ENCODE results near the gene NXPH1.

NXPH1 gene

DNA sequence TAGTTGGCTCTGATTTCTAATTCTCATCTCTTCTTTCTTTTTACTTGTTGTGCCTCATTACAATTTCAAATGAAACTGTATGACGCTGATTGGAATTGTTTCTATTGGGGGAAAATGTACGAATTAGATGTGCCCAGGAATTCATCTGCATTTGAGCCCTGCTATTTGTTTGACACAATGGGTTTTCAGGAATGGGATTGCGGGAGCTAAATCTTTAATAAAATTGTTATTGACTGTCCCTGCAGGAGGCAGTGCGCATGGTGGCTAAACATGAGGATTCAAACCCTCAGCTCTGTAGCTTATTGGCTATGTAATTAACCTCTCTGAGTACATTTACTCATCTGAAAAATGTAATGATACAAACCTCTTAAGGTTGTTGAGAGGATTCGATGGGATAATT lies 181.6 kb downstream of the NXPH1 start:
- Histone ChIP-seq H3K9ac (ENCODE audit: low read depth, low read length) (no peak overlapping the region), H3K4me3 (ENCODE audit: low read depth, low read length) (no peak overlapping the region), H3K4me1 (ENCODE audit: control insufficient read depth, insufficient read depth, low read length) (peaks cover 16% of the 10 kb centered on the region), H3K27me3 (ENCODE audit: control insufficient read depth, insufficient read depth, low read length) (no peaks in the 10 kb centered on the region), H3K36me3 (ENCODE audit: control insufficient read depth, insufficient read depth, low read length) (no peaks in the 10 kb centered on the region), H3K9me3 (ENCODE audit: control insufficient read depth, insufficient read depth, low read length) (no peaks in the 10 kb centered on the region)

GRCh38 chr7:8618441-8619070 lies 185.1 kb downstream of the NXPH1 start:
- Histone ChIP-seq H3K4me1 (ENCODE audit: control insufficient read depth, insufficient read depth, low read length) (peaks cover 16% of the 10 kb centered on the region), H3K36me3 (ENCODE audit: control insufficient read depth, insufficient read depth, low read length) (no peaks in the 10 kb centered on the region), H3K9me3 (ENCODE audit: control insufficient read depth, insufficient read depth, low read length) (no peaks in the 10 kb centered on the region), H3K9ac (ENCODE audit: low read depth, low read length) (no peak overlapping the region), H3K27me3 (ENCODE audit: control insufficient read depth, insufficient read depth, low read length) (no peaks in the 10 kb centered on the region), H3K4me3 (ENCODE audit: low read depth, low read length) (no peak overlapping the region)

GRCh38 chr7:8620169-8620568 lies 186.8 kb downstream of the NXPH1 start:
- H3K9ac ChIP-seq (ENCODE audit: low read depth, low read length), result no peak overlapping the region
- peaks cover 12% of the 10 kb centered on the region for H3K4me1 ChIP-seq (ENCODE audit: control insufficient read depth, insufficient read depth, low read length)
- no peak overlapping the region for H3K4me3 ChIP-seq (ENCODE audit: low read depth, low read length)
- no peaks in the 10 kb centered on the region for H3K36me3 ChIP-seq (ENCODE audit: control insufficient read depth, insufficient read depth, low read length)
- H3K9me3 ChIP-seq (ENCODE audit: control insufficient read depth, insufficient read depth, low read length), result no peaks in the 10 kb centered on the region
- H3K27me3 ChIP-seq (ENCODE audit: control insufficient read depth, insufficient read depth, low read length), result no peaks in the 10 kb centered on the region

DNA sequence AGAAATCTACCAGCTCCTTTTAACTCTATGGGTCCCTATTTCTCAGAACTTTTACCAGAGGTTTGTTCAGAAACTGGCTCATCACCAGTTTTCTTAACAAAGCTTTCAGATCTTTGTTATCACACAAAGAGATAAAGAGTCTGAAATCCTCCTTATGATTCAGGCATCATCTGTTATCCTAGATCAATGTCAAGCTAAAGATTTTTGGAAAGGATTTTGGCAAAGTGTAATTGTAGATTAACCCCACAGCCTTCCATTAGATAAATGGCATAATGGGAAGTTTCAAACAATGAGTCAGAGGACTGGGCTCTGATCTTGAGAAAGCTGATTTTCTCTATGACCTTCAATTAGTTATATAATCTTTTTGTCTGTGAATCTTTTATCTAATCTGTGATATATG lies 192.2 kb downstream of the NXPH1 start:
- H3K4me3 ChIP-seq (ENCODE audit: low read depth, low read length), result no peak overlapping the region
- no peak overlapping the region for H3K9ac ChIP-seq (ENCODE audit: low read depth, low read length)
- no peaks in the 10 kb centered on the region for H3K36me3 ChIP-seq (ENCODE audit: control insufficient read depth, insufficient read depth, low read length)
- no peaks in the 10 kb centered on the region for H3K9me3 ChIP-seq (ENCODE audit: control insufficient read depth, insufficient read depth, low read length)
- no peaks in the 10 kb centered on the region for H3K4me1 ChIP-seq (ENCODE audit: control insufficient read depth, insufficient read depth, low read length)
- no peaks in the 10 kb centered on the region for H3K27me3 ChIP-seq (ENCODE audit: control insufficient read depth, insufficient read depth, low read length)

- Histone ChIP-seq H3K9ac (ENCODE audit: low read depth, low read length) (no peak overlapping the region), H3K9me3 (ENCODE audit: control insufficient read depth, insufficient read depth, low read length) (no peaks in the 10 kb centered on the region), H3K27me3 (ENCODE audit: control insufficient read depth, insufficient read depth, low read length) (no peaks in the 10 kb centered on the region), H3K4me3 (ENCODE audit: low read depth, low read length) (no peak overlapping the region), H3K36me3 (ENCODE audit: control insufficient read depth, insufficient read depth, low read length) (no peaks in the 10 kb centered on the region), H3K4me1 (ENCODE audit: control insufficient read depth, insufficient read depth, low read length) (no peaks in the 10 kb centered on the region)
These were observed 193.9 kb downstream of the NXPH1 start for GRCh38 chr7:8627325-8627724.

GRCh38 chr7:8628656-8629055 lies 195.2 kb downstream of the NXPH1 start:
- Histone ChIP-seq H3K9me3 (ENCODE audit: control insufficient read depth, insufficient read depth, low read length) (no peaks in the 10 kb centered on the region), H3K4me3 (ENCODE audit: low read depth, low read length) (no peak overlapping the region), H3K9ac (ENCODE audit: low read depth, low read length) (no peak overlapping the region), H3K36me3 (ENCODE audit: control insufficient read depth, insufficient read depth, low read length) (no peaks in the 10 kb centered on the region), H3K4me1 (ENCODE audit: control insufficient read depth, insufficient read depth, low read length) (no peaks in the 10 kb centered on the region), H3K27me3 (ENCODE audit: control insufficient read depth, insufficient read depth, low read length) (no peaks in the 10 kb centered on the region)

DNA sequence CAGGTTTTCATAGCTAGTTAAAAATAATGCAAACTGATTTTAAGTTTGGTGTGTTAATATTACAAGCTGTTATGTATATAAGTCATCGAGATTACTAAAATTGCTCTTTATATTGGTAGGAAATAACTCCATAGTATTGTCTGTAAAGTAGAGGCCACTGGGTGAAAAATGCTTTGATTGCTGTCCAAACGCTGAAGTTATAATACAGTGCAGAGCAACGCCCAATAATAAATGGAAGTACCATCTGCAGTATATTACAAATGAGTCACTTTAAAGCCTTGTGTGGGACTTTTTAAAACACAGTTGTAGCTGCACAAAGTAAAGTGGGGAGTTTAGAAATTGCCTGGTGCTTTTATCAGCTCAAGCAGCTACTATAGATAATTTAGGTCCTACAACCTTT lies 196.1 kb downstream of the NXPH1 start:
- no peaks in the 10 kb centered on the region for H3K36me3 ChIP-seq (ENCODE audit: control insufficient read depth, insufficient read depth, low read length)
- no peak overlapping the region for H3K4me3 ChIP-seq (ENCODE audit: low read depth, low read length)
- H3K9ac ChIP-seq (ENCODE audit: low read depth, low read length), result no peak overlapping the region
- H3K4me1 ChIP-seq (ENCODE audit: control insufficient read depth, insufficient read depth, low read length), result no peaks in the 10 kb centered on the region
- no peaks in the 10 kb centered on the region for H3K27me3 ChIP-seq (ENCODE audit: control insufficient read depth, insufficient read depth, low read length)
- no peaks in the 10 kb centered on the region for H3K9me3 ChIP-seq (ENCODE audit: control insufficient read depth, insufficient read depth, low read length)

DNA sequence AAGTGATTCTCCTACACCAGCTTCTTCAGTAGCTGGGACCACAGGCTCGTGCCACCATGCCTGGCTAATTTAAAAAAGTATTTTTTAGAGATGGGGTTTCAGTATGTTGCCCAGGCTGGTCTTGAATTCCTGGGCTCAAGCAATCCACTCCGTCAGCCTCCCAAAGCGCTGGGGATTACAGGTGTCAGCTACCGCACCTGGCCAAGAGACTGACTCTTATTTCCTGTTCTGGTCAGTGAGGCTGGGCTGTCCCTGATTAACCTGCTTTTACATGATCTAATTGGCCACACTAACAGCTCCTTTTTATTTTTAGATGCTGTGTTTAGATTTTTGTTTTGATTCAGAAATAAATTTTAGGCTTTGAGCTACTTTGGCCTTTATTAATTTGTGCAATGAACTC lies 203.9 kb downstream of the NXPH1 start:
- Histone ChIP-seq H3K9ac (ENCODE audit: low read depth, low read length) (no peak overlapping the region), H3K9me3 (ENCODE audit: control insufficient read depth, insufficient read depth, low read length) (no peaks in the 10 kb centered on the region), H3K4me1 (ENCODE audit: control insufficient read depth, insufficient read depth, low read length) (peaks cover 4% of the 10 kb centered on the region), H3K36me3 (ENCODE audit: control insufficient read depth, insufficient read depth, low read length) (no peaks in the 10 kb centered on the region), H3K27me3 (ENCODE audit: control insufficient read depth, insufficient read depth, low read length) (no peaks in the 10 kb centered on the region), H3K4me3 (ENCODE audit: low read depth, low read length) (no peak overlapping the region)

DNA sequence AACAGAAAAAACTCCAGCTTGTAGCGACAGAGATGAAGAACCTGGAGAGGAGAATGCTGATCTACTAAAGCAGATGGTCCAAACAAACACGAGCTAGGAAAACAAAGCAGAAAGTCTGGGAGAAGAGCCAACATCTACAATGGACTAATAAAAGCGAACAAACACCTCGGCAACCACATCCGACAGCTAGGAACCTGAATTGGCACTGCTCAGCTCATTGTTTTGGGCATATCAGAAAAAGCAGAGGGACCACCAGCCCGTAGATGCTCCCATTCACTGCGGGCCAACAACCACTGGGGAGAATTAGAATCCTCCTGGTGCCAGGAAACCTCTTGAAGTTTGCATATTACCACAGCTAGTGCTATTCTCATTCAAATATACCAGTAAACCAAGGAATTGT lies 204.7 kb downstream of the NXPH1 start:
- Histone ChIP-seq H3K4me3 (ENCODE audit: low read depth, low read length) (no peak overlapping the region), H3K27me3 (ENCODE audit: control insufficient read depth, insufficient read depth, low read length) (no peaks in the 10 kb centered on the region), H3K9me3 (ENCODE audit: control insufficient read depth, insufficient read depth, low read length) (no peaks in the 10 kb centered on the region), H3K36me3 (ENCODE audit: control insufficient read depth, insufficient read depth, low read length) (no peaks in the 10 kb centered on the region), H3K9ac (ENCODE audit: low read depth, low read length) (no peak overlapping the region), H3K4me1 (ENCODE audit: control insufficient read depth, insufficient read depth, low read length) (peaks cover 4% of the 10 kb centered on the region)

DNA sequence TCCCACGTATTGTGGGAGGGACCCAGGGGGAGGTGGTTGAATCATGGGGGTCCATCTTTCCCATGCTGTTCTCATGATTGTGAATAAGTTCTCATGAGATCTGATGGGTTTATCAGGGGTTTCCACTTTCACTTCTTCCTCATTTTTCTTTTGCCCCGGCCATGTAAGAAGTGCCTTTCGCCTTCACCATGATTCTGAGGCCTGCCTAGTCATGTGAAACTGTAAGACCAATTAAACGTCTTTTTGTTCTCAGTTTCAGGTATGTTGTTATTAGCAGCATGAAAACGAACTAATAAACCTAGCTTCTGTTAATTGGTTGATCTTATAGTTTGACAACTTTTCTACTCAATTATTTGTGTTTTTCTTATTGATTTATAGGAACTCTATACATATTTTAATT lies 206.3 kb downstream of the NXPH1 start:
- Histone ChIP-seq H3K4me3 (ENCODE audit: low read depth, low read length) (no peak overlapping the region), H3K4me1 (ENCODE audit: control insufficient read depth, insufficient read depth, low read length) (peaks cover 4% of the 10 kb centered on the region), H3K9ac (ENCODE audit: low read depth, low read length) (no peak overlapping the region), H3K36me3 (ENCODE audit: control insufficient read depth, insufficient read depth, low read length) (no peaks in the 10 kb centered on the region), H3K27me3 (ENCODE audit: control insufficient read depth, insufficient read depth, low read length) (no peaks in the 10 kb centered on the region), H3K9me3 (ENCODE audit: control insufficient read depth, insufficient read depth, low read length) (no peaks in the 10 kb centered on the region)

- Histone ChIP-seq H3K4me1 (ENCODE audit: control insufficient read depth, insufficient read depth, low read length) (peaks cover 4% of the 10 kb centered on the region), H3K9me3 (ENCODE audit: control insufficient read depth, insufficient read depth, low read length) (no peaks in the 10 kb centered on the region), H3K4me3 (ENCODE audit: low read depth, low read length) (no peak overlapping the region), H3K9ac (ENCODE audit: low read depth, low read length) (no peak overlapping the region), H3K36me3 (ENCODE audit: control insufficient read depth, insufficient read depth, low read length) (no peaks in the 10 kb centered on the region), H3K27me3 (ENCODE audit: control insufficient read depth, insufficient read depth, low read length) (no peaks in the 10 kb centered on the region)
These were observed 207.3 kb downstream of the NXPH1 start for GRCh38 chr7:8640671-8641070.

GRCh38 chr7:8668627-8669500 lies 235.5 kb downstream of the NXPH1 start:
- no peaks in the 10 kb centered on the region for H3K4me1 ChIP-seq (ENCODE audit: control insufficient read depth, insufficient read depth, low read length)
- H3K9me3 ChIP-seq (ENCODE audit: control insufficient read depth, insufficient read depth, low read length), result no peaks in the 10 kb centered on the region
- no peak overlapping the region for H3K9ac ChIP-seq (ENCODE audit: low read depth, low read length)
- no peaks in the 10 kb centered on the region for H3K36me3 ChIP-seq (ENCODE audit: control insufficient read depth, insufficient read depth, low read length)
- no peak overlapping the region for H3K4me3 ChIP-seq (ENCODE audit: low read depth, low read length)
- no peaks in the 10 kb centered on the region for H3K27me3 ChIP-seq (ENCODE audit: control insufficient read depth, insufficient read depth, low read length)
